Measurements from ENCODE around the gene PCDHGA6. TPM values are rescaled to one million over a fixed set of nuclear protein-coding genes. Genes with fewer than 3 reads are reported as not detected.

PCDHGA6 gene
- total and polyA plus RNA-seq, 9 of the 15 experiments (the other 6 are each of a cell fraction or from before 2014, with no cell fraction given), result 0.01 to 0.18 (median 0.09) TPM; not detected in 1

DNA sequence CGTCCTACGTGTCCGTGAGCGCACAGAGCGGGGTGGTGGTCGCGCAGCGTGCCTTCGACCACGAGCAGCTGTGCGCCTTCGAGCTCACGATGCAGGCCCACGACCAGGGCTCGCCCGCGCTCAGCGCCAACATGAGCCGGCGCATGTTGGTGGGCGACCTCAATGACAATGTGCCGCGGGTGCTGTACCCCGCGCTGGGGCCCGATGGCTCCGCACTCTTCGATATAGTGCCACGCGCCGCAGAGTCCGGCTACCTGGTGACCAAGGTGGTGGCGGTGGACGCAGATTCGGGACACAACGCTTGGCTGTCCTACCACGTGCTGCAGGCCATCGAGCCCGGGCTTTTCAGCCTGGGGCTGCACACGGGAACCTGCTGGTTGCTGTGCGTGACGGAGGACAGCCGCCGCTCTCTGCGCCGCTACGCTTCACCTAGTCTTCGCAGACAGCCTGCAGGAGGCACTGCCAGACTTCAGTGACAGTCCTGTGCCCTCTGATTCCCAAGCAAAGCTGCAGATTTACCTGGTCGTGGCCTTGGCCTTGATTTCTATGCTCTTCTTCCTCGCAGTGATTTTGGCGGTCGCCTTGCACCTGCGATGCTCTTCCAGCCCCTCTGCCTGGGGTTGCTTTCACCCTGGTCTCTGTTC, 54.2 kb downstream of the PCDHGA6 start:
- no peaks in the 10 kb centered on the region for H3K9me1 ChIP-seq (ENCODE audit: control insufficient read depth, insufficient read depth, low read length)
- H3K4me1 ChIP-seq (replicated peaks in 1 of 2; ENCODE audit: control insufficient read depth in 2 of 2, insufficient read depth in 2 of 2, low read length in 2 of 2), result peaks cover 0 to 25% of the 10 kb centered on the region in 2 experiments; a peak in 2 of 5 replicates
- DNase-seq (ENCODE audit: extremely low read depth in 1 of 4, low spot score in 3 of 4) (no peak), FAIRE-seq (no peak), ATAC-seq (no peak)
- H3K27ac ChIP-seq (ENCODE audit: extremely low read depth, low read depth, low read length), result no peak overlapping the region
- no peak for TF ChIP-seq TAF7 (tag; IDR thresholded peaks at IDR 0.05)
- TF ChIP-seq, protein P1, sequence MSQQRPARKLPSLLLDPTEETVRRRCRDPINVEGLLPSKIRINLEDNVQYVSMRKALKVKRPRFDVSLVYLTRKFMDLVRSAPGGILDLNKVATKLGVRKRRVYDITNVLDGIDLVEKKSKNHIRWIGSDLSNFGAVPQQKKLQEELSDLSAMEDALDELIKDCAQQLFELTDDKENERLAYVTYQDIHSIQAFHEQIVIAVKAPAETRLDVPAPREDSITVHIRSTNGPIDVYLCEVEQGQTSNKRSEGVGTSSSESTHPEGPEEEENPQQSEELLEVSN (IDR thresholded peaks at IDR 0.05; ENCODE audit: borderline replicate concordance in 1 of 2, extremely low read depth in 1 of 2, insufficient read depth in 1 of 2, insufficient read length in 1 of 2, low read depth in 1 of 2, low read length in 1 of 2, poor library complexity in 1 of 2, severe bottlenecking in 1 of 2), result peak in 1 of 2 experiments; percentile 9
- H3K9ac ChIP-seq (ENCODE audit: insufficient read depth in 1 of 2, low read depth in 2 of 2, low read length in 2 of 2), result no peak overlapping the region
- no peak overlapping the region for H3K4me2 ChIP-seq (ENCODE audit: insufficient read depth, low read length)
- peaks cover 10 to 43% of the 10 kb centered on the region in 2 experiments; a peak in 3 of 5 replicates for H3K27me3 ChIP-seq (ENCODE audit: control insufficient read depth in 2 of 2, insufficient read depth in 2 of 2, low read length in 2 of 2)
- ChIA-PET CTCF (ENCODE audit: low intra/inter-chr PET ratio) (no interaction called here), POLR2A (interaction anchor here (0.7 kb wide), 1 partner anchor 80 kb away, joined by 4 read pairs; no protein-coding TSS in a partner anchor)
- H3K79me2 ChIP-seq (ENCODE audit: control insufficient read depth, insufficient read depth, low read length), result no peaks in the 10 kb centered on the region
- H3K9me3 ChIP-seq (replicated peaks; ENCODE audit: control insufficient read depth, insufficient read depth, low read depth, low read length), result no peaks in the 10 kb centered on the region; the same call in 1 of the 2 replicates
- H3K36me3 ChIP-seq (ENCODE audit: control insufficient read depth, insufficient read depth, low read length), result no peaks in the 10 kb centered on the region
- in situ Hi-C loops (cut with MboI) (no loop called here), intact Hi-C loops (cut with micrococcal nuclease) (no loop called here)
- H3K4me3 ChIP-seq, result no peak overlapping the region
- H2AFZ ChIP-seq (ENCODE audit: low read depth, low read length), result no peak overlapping the region
- no peaks in the 10 kb centered on the region for H4K20me1 ChIP-seq (replicated peaks; ENCODE audit: control insufficient read depth, insufficient read depth, low read length)
- BruUV-seq (replicated peaks), result no TSS peak
- 9% methylated on average over 53 of the region's 53 CpGs for whole genome bisulfite sequencing (ENCODE audit: insufficient coverage, low coverage, missing lambda C conversion rate)

Other genes with a start within 250 kb of the PCDHGA6 start
Only the 7 nearest of the 36 such genes appear.
- gene PCDHGA4, start 18.9 kb upstream of the PCDHGA6 start, total RNA-seq (2014; rRNA removed), result 0.20 and 0.36 TPM in 2 replicates
- 0.18 and 0.32 TPM in 2 replicates for gene PCDHGA4, start 18.9 kb upstream of the PCDHGA6 start, total RNA-seq (2014; rRNA removed; fragmentation: Illumina TruSeq; extraction: Trizol)
- gene PCDHGA4, start 18.9 kb upstream of the PCDHGA6 start, total RNA-seq (2015; rRNA removed; fragmentation: Illumina TruSeq; extraction: Trizol), result 0.26 and 0.40 TPM in 2 replicates
- 0.27 and 0.40 TPM in 2 replicates for gene PCDHGA4, start 18.9 kb upstream of the PCDHGA6 start, total RNA-seq (2021)
- gene PCDHGA4, start 18.9 kb upstream of the PCDHGA6 start, polyA plus RNA-seq (2011; rRNA removed), result 0.16 and 0.17 TPM in 2 replicates
- gene PCDHGA4, start 18.9 kb upstream of the PCDHGA6 start, polyA plus RNA-seq (2014; fragmentation: Illumina TruSeq; extraction: Trizol), result 0.21 and 0.39 TPM in 2 replicates
- not detected for gene PCDHGA4, start 18.9 kb upstream of the PCDHGA6 start, polyA plus RNA-seq (2014; fragmentation: Nextera tagmentation; extraction: Ambion mirVana)
- gene PCDHGA4, start 18.9 kb upstream of the PCDHGA6 start, polyA plus RNA-seq (2014; rRNA removed), result 0.09 and 0.12 TPM in 2 replicates
- gene PCDHGB2, start 13.9 kb upstream of the PCDHGA6 start, total RNA-seq (2014; rRNA removed), result 0.14 and 0.20 TPM in 2 replicates
- 0.22 and 0.29 TPM in 2 replicates for gene PCDHGB2, start 13.9 kb upstream of the PCDHGA6 start, total RNA-seq (2014; rRNA removed; fragmentation: Illumina TruSeq; extraction: Trizol)
- gene PCDHGB2, start 13.9 kb upstream of the PCDHGA6 start, total RNA-seq (2015; rRNA removed; fragmentation: Illumina TruSeq; extraction: Trizol), result 0.30 and 0.54 TPM in 2 replicates
- gene PCDHGB2, start 13.9 kb upstream of the PCDHGA6 start, total RNA-seq (2021), result 0.36 and 0.42 TPM in 2 replicates
- gene PCDHGB2, start 13.9 kb upstream of the PCDHGA6 start, polyA plus RNA-seq (2011; rRNA removed), result 0.12 and 0.33 TPM in 2 replicates
- 0.24 and 0.28 TPM in 2 replicates for gene PCDHGB2, start 13.9 kb upstream of the PCDHGA6 start, polyA plus RNA-seq (2014; fragmentation: Illumina TruSeq; extraction: Trizol)
- under 1 TPM in 1 of 2 experiments, not detected in 1; 0.06 TPM for gene PCDHGB2, start 13.9 kb upstream of the PCDHGA6 start, polyA plus RNA-seq (2014; fragmentation: Nextera tagmentation; extraction: Ambion mirVana)
- 0.24 and 0.29 TPM in 2 replicates for gene PCDHGB2, start 13.9 kb upstream of the PCDHGA6 start, polyA plus RNA-seq (2014; rRNA removed)
- 0.09 and 0.16 TPM in 2 replicates for gene PCDHGA5, start 9.7 kb upstream of the PCDHGA6 start, total RNA-seq (2014; rRNA removed)
- 0.11 and 0.13 TPM in 2 replicates for gene PCDHGA5, start 9.7 kb upstream of the PCDHGA6 start, total RNA-seq (2014; rRNA removed; fragmentation: Illumina TruSeq; extraction: Trizol)
- gene PCDHGA5, start 9.7 kb upstream of the PCDHGA6 start, total RNA-seq (2015; rRNA removed; fragmentation: Illumina TruSeq; extraction: Trizol), result 0.14 and 0.15 TPM in 2 replicates
- 0.13 and 0.18 TPM in 2 replicates for gene PCDHGA5, start 9.7 kb upstream of the PCDHGA6 start, total RNA-seq (2021)
- gene PCDHGA5, start 9.7 kb upstream of the PCDHGA6 start, polyA plus RNA-seq (2011; rRNA removed), result 0.08 and 0.14 TPM in 2 replicates
- gene PCDHGA5, start 9.7 kb upstream of the PCDHGA6 start, polyA plus RNA-seq (2014; fragmentation: Illumina TruSeq; extraction: Trizol), result 0.07 and 0.13 TPM in 2 replicates
- under 1 TPM in 1 of 2 experiments, not detected in 1; 0.01 TPM for gene PCDHGA5, start 9.7 kb upstream of the PCDHGA6 start, polyA plus RNA-seq (2014; fragmentation: Nextera tagmentation; extraction: Ambion mirVana)
- 0.03 and 0.13 TPM in 2 replicates for gene PCDHGA5, start 9.7 kb upstream of the PCDHGA6 start, polyA plus RNA-seq (2014; rRNA removed)
- gene PCDHGB3, start 3.6 kb upstream of the PCDHGA6 start, total RNA-seq (2014; rRNA removed), result 0.05 and 0.37 TPM in 2 replicates
- 0.16 and 0.18 TPM in 2 replicates for gene PCDHGB3, start 3.6 kb upstream of the PCDHGA6 start, total RNA-seq (2014; rRNA removed; fragmentation: Illumina TruSeq; extraction: Trizol)
- 0.11 and 0.23 TPM in 2 replicates for gene PCDHGB3, start 3.6 kb upstream of the PCDHGA6 start, total RNA-seq (2015; rRNA removed; fragmentation: Illumina TruSeq; extraction: Trizol)
- 0.07 and 0.16 TPM in 2 replicates for gene PCDHGB3, start 3.6 kb upstream of the PCDHGA6 start, total RNA-seq (2021)
- gene PCDHGB3, start 3.6 kb upstream of the PCDHGA6 start, polyA plus RNA-seq (2011; rRNA removed), result 0.05 and 0.11 TPM in 2 replicates
- 0.10 and 0.19 TPM in 2 replicates for gene PCDHGB3, start 3.6 kb upstream of the PCDHGA6 start, polyA plus RNA-seq (2014; fragmentation: Illumina TruSeq; extraction: Trizol)
- not detected for gene PCDHGB3, start 3.6 kb upstream of the PCDHGA6 start, polyA plus RNA-seq (2014; fragmentation: Nextera tagmentation; extraction: Ambion mirVana)
- 0.09 and 0.15 TPM in 2 replicates for gene PCDHGB3, start 3.6 kb upstream of the PCDHGA6 start, polyA plus RNA-seq (2014; rRNA removed)
- 0.05 TPM in 1 of 2 replicates, not detected in the other for gene PCDHGA7, start 8.9 kb downstream of the PCDHGA6 start, total RNA-seq (2014; rRNA removed)
- 0.06 and 0.07 TPM in 2 replicates for gene PCDHGA7, start 8.9 kb downstream of the PCDHGA6 start, total RNA-seq (2014; rRNA removed; fragmentation: Illumina TruSeq; extraction: Trizol)
- gene PCDHGA7, start 8.9 kb downstream of the PCDHGA6 start, total RNA-seq (2015; rRNA removed; fragmentation: Illumina TruSeq; extraction: Trizol), result 0.04 and 0.11 TPM in 2 replicates
- gene PCDHGA7, start 8.9 kb downstream of the PCDHGA6 start, total RNA-seq (2021), result not detected in 2 replicates
- 0.01 TPM in 1 of 2 replicates, not detected in the other for gene PCDHGA7, start 8.9 kb downstream of the PCDHGA6 start, polyA plus RNA-seq (2011; rRNA removed)
- gene PCDHGA7, start 8.9 kb downstream of the PCDHGA6 start, polyA plus RNA-seq (2014; fragmentation: Illumina TruSeq; extraction: Trizol), result 0.04 TPM in 1 of 2 replicates, not detected in the other
- gene PCDHGA7, start 8.9 kb downstream of the PCDHGA6 start, polyA plus RNA-seq (2014; fragmentation: Nextera tagmentation; extraction: Ambion mirVana), result not detected
- gene PCDHGA7, start 8.9 kb downstream of the PCDHGA6 start, polyA plus RNA-seq (2014; rRNA removed), result 0.03 TPM in 1 of 2 replicates, not detected in the other
- gene PCDHGB4, start 13.8 kb downstream of the PCDHGA6 start, total RNA-seq (2014; rRNA removed), result 0.14 TPM in 1 of 2 replicates, not detected in the other
- 0.03 and 0.04 TPM in 2 replicates for gene PCDHGB4, start 13.8 kb downstream of the PCDHGA6 start, total RNA-seq (2014; rRNA removed; fragmentation: Illumina TruSeq; extraction: Trizol)
- 0.04 TPM in 1 of 2 replicates, not detected in the other for gene PCDHGB4, start 13.8 kb downstream of the PCDHGA6 start, total RNA-seq (2015; rRNA removed; fragmentation: Illumina TruSeq; extraction: Trizol)
- gene PCDHGB4, start 13.8 kb downstream of the PCDHGA6 start, total RNA-seq (2021), result not detected in 2 replicates
- 0.03 TPM in 2 replicates for gene PCDHGB4, start 13.8 kb downstream of the PCDHGA6 start, polyA plus RNA-seq (2011; rRNA removed)
- 0.01 TPM in 1 of 2 replicates, not detected in the other for gene PCDHGB4, start 13.8 kb downstream of the PCDHGA6 start, polyA plus RNA-seq (2014; fragmentation: Illumina TruSeq; extraction: Trizol)
- gene PCDHGB4, start 13.8 kb downstream of the PCDHGA6 start, polyA plus RNA-seq (2014; fragmentation: Nextera tagmentation; extraction: Ambion mirVana), result not detected
- not detected in 2 replicates for gene PCDHGB4, start 13.8 kb downstream of the PCDHGA6 start, polyA plus RNA-seq (2014; rRNA removed)
- 0.04 and 0.09 TPM in 2 replicates for gene PCDHGA8, start 18.7 kb downstream of the PCDHGA6 start, total RNA-seq (2014; rRNA removed)
- gene PCDHGA8, start 18.7 kb downstream of the PCDHGA6 start, total RNA-seq (2014; rRNA removed; fragmentation: Illumina TruSeq; extraction: Trizol), result 0.04 and 0.06 TPM in 2 replicates
- 0.08 and 0.11 TPM in 2 replicates for gene PCDHGA8, start 18.7 kb downstream of the PCDHGA6 start, total RNA-seq (2015; rRNA removed; fragmentation: Illumina TruSeq; extraction: Trizol)
- gene PCDHGA8, start 18.7 kb downstream of the PCDHGA6 start, total RNA-seq (2021), result 0.07 and 0.18 TPM in 2 replicates
- gene PCDHGA8, start 18.7 kb downstream of the PCDHGA6 start, polyA plus RNA-seq (2011; rRNA removed), result 0.01 and 0.07 TPM in 2 replicates
- 0.06 and 0.10 TPM in 2 replicates for gene PCDHGA8, start 18.7 kb downstream of the PCDHGA6 start, polyA plus RNA-seq (2014; fragmentation: Illumina TruSeq; extraction: Trizol)
- gene PCDHGA8, start 18.7 kb downstream of the PCDHGA6 start, polyA plus RNA-seq (2014; fragmentation: Nextera tagmentation; extraction: Ambion mirVana), result not detected
- gene PCDHGA8, start 18.7 kb downstream of the PCDHGA6 start, polyA plus RNA-seq (2014; rRNA removed), result 0.07 and 0.13 TPM in 2 replicates